Tibial nerve (tissue), 4 donors: ENCODE data around the gene MED12L. TPM values are rescaled to one million over a fixed set of nuclear protein-coding genes. Genes with fewer than 3 reads are reported as not detected.

Experiments used
- DNase-seq, 2 donors: peaks; one replicate each; pipeline ENCODE4 v3.0.0-alpha.2; 2019; ENCODE audit warnings: low spot score in 2 of 2
- H3K27ac ChIP-seq, 4 donors: fragments of 200-600 bp; sonication (generic) in 3 of 4; one replicate each; pipeline ENCODE4 v1.5.1; 2017 to 2019; ENCODE audit warnings: mild to moderate bottlenecking in 1 of 4
- H3K27me3 ChIP-seq, 2 donors: fragments of 200-600 bp; sonication (generic) in 1 of 2; one replicate each; pipeline versions ENCODE4 v1.5.1 to v1.6.0; 2017 to 2019
- H3K36me3 ChIP-seq, 3 donors: fragments of 200-600 bp; sonication (generic); one replicate each; pipeline ENCODE4 v1.5.1; 2018 to 2019
- H3K4me1 ChIP-seq, 4 donors: fragments of 200-600 bp; sonication (generic) in 3 of 4; one replicate each; pipeline ENCODE4 v1.5.1; 2017 to 2019
- H3K4me3 ChIP-seq, 4 donors: fragments of 200-600 bp; sonication (generic) in 3 of 4; one replicate each; pipeline ENCODE4 v1.5.1; 2017 to 2019; ENCODE audit warnings: mild to moderate bottlenecking in 1 of 4, moderate library complexity in 1 of 4
- H3K9me3 ChIP-seq, 4 donors: fragments of 200-600 bp; sonication (generic) in 3 of 4; one replicate each; pipeline ENCODE4 v1.5.1; 2017 to 2019
- CTCF ChIP-seq, 5 experiments: fragments of 200-600 bp in 3 of 5; fragments of 450-650 bp in 2 of 5; sonication (generic) in 3 of 5; IDR thresholded peaks; one replicate each; pipeline ENCODE4 v1.5.1; 2016 to 2019; ENCODE audit warnings: antibody characterized with exemption in 5 of 5, mild to moderate bottlenecking in 3 of 5, moderate library complexity in 2 of 5
- EP300 ChIP-seq, 2 donors: sonication (generic); formaldehyde crosslinking; IDR thresholded peaks; one replicate each; pipeline ENCODE4 v1.6.1; 2017; ENCODE audit warnings: antibody characterized with exemption in 2 of 2, mild to moderate bottlenecking in 1 of 2
- POLR2A ChIP-seq, 2 donors: fragments of 450-650 bp; IDR thresholded peaks; one replicate each; pipeline ENCODE4 v1.6.1; 2017; ENCODE audit warnings: antibody characterized with exemption in 2 of 2, mild to moderate bottlenecking in 2 of 2, moderate library complexity in 2 of 2
- WGBS, 2 donors: methylation state at CpG; one replicate each; pipeline ENCODE4 v1.1.5; 2018; 5-methylcytosine and 5-hydroxymethylcytosine counted together
- total RNA-seq, 4 donors: library from RNA; depleted of rRNA; stranded (reverse); fragments of >200 nt; gene quantifications; one replicate each; pipeline ENCODE4 v1.1.0, GENCODE V29; 2016

The MED12L gene
- total RNA-seq, 4 donors from 2014 or later: 1.2 to 5.9 (median 2.4) TPM

GRCh38 chr3:151431940-151432339 is 346.5 kb downstream of the MED12L start:
- DNase-seq: no peak

GRCh38 chr3:151432616-151433372 is 347.3 kb downstream of the MED12L start:
- Histone ChIP-seq H3K4me1 (peaks cover 0 to 2% (median 0%) of the 10 kb centered on the region in 4 donors), H3K27me3 (no peaks in the 10 kb centered on the region), H3K4me3 (no peak overlapping the region), H3K9me3 (no peaks in the 10 kb centered on the region), H3K27ac (no peak overlapping the region), H3K36me3 (no peaks in the 10 kb centered on the region)
- TF ChIP-seq CTCF (IDR thresholded peaks at IDR 0.05) (no peak), POLR2A (IDR thresholded peaks at IDR 0.05) (no peak), EP300 (IDR thresholded peaks at IDR 0.05) (no peak)
- DNase-seq: no peak
- 93 to 95% methylated on average over 7 of the region's 7 CpGs for WGBS, 2 donors

More at GRCh38 chr3:151431940-151432339, 346.5 kb downstream of the MED12L start:
- Histone ChIP-seq H3K9me3 (no peaks in the 10 kb centered on the region), H3K36me3 (no peaks in the 10 kb centered on the region), H3K27me3 (no peaks in the 10 kb centered on the region), H3K4me3 (no peak overlapping the region), H3K27ac (no peak overlapping the region), H3K4me1 (peaks cover 0 to 2% (median 0%) of the 10 kb centered on the region in 4 donors)
- TF ChIP-seq EP300 (IDR thresholded peaks at IDR 0.05) (no peak), POLR2A (IDR thresholded peaks at IDR 0.05) (no peak), CTCF (IDR thresholded peaks at IDR 0.05) (no peak)
- WGBS, 2 donors: 81 to 90% methylated on average over 3 of the region's 3 CpGs

- WGBS, 2 donors: 55 to 57% methylated on average over 1 of the region's 1 CpG
- DNase-seq: no peak
- H3K36me3 ChIP-seq: no peaks in the 10 kb centered on the region
- no peak overlapping the region for H3K4me3 ChIP-seq
- H3K27me3 ChIP-seq: no peaks in the 10 kb centered on the region
- H3K4me1 ChIP-seq: peaks cover 0 to 4% (median 0%) of the 10 kb centered on the region in 4 donors
- TF ChIP-seq EP300 (IDR thresholded peaks at IDR 0.05) (no peak), POLR2A (IDR thresholded peaks at IDR 0.05) (no peak), CTCF (IDR thresholded peaks at IDR 0.05) (no peak)
- no peaks in the 10 kb centered on the region for H3K9me3 ChIP-seq
- H3K27ac ChIP-seq: no peak overlapping the region
Observed at GRCh38 chr3:151434151-151434890, 348.9 kb downstream of the MED12L start.

GRCh38 chr3:151436675-151437446 is 351.4 kb downstream of the MED12L start:
- no peaks in the 10 kb centered on the region for H3K9me3 ChIP-seq
- H3K27me3 ChIP-seq: no peaks in the 10 kb centered on the region
- no peak overlapping the region for H3K27ac ChIP-seq
- no peak overlapping the region for H3K4me3 ChIP-seq
- no peaks in the 10 kb centered on the region for H3K36me3 ChIP-seq
- no peak for DNase-seq
- 85 to 90% methylated on average over 8 of the region's 8 CpGs for WGBS, 2 donors
- peaks cover 0 to 9% (median 0%) of the 10 kb centered on the region in 4 donors for H3K4me1 ChIP-seq
- TF ChIP-seq EP300 (IDR thresholded peaks at IDR 0.05): no peak
- no peak for TF ChIP-seq CTCF (IDR thresholded peaks at IDR 0.05)
- TF ChIP-seq POLR2A (IDR thresholded peaks at IDR 0.05): no peak
